ENCODE results near the gene TAS2R38.

The TAS2R38 gene

DNA sequence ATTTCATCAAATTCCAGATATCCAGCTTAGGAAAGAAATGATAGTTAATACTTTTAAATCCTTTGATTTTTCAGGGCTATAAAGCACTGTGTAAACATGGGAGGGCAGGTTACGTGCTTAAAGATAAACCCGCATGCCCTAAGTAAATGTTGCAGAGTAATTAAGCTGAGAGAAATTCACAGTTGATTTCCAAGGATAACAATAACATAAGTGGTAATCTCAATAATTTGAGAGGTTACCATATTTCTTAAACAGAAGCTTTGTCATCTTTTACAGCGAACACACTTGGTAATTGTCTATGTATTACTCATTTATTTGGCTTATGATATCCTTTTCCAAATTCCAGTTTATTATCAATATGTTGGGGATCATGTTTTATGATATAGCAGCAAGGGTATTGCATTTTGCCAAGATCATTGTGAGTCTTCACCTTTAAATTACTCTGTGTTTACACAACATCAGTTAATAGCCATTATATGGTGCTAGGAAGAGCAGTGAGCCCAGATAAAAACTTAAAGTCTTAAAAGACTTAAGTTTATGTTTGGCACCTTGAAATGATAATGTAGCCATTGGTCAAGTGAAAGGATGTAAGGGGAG is 37.5 kb upstream of the TAS2R38 start:
- TF ChIP-seq FOXM1 (IDR thresholded peaks at IDR 0.05; ENCODE audit: borderline replicate concordance, low read depth) (no peak), TCF12 (IDR thresholded peaks at IDR 0.05; ENCODE audit: low read depth) (no peak), RAD21 (IDR thresholded peaks at IDR 0.05; ENCODE audit: low read depth) (no peak), CREB1 (IDR thresholded peaks at IDR 0.05; ENCODE audit: low read depth) (no peak), EGR1 (IDR thresholded peaks at IDR 0.05) (no peak), CEBPB (IDR thresholded peaks at IDR 0.05) (no peak), YY1 (IDR thresholded peaks at IDR 0.05; ENCODE audit: low read depth) (no peak), ZBTB7A (IDR thresholded peaks at IDR 0.05; ENCODE audit: low read depth) (no peak), TAF1 (IDR thresholded peaks at IDR 0.05; ENCODE audit: low read depth) (no peak), TEAD4 (IDR thresholded peaks at IDR 0.05) (no peak)
- TF ChIP-seq, protein P1, sequence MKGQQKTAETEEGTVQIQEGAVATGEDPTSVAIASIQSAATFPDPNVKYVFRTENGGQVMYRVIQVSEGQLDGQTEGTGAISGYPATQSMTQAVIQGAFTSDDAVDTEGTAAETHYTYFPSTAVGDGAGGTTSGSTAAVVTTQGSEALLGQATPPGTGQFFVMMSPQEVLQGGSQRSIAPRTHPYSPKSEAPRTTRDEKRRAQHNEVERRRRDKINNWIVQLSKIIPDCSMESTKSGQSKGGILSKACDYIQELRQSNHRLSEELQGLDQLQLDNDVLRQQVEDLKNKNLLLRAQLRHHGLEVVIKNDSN (IDR thresholded peaks at IDR 0.05), result no peak
- TF ChIP-seq, protein P2, sequence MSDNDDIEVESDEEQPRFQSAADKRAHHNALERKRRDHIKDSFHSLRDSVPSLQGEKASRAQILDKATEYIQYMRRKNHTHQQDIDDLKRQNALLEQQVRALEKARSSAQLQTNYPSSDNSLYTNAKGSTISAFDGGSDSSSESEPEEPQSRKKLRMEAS (IDR thresholded peaks at IDR 0.05), result no peak

DNA sequence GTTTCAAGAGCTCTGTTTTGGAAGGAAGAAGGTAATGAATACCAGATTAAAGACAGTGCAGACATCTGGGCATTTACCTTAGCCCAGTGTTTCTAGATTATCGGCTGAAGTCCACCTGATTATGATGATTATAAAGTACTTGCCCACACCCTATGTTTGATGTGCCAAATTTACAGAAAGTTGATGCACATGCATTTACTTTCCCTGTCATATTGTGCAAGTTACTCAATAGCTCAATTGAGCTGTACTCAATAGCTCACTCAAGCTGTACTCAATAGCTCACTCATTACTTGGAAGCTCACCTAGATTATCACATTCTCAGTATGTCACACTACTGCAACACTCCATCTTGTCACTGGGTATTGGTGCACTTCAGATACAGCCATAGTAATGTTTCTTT is 35.6 kb upstream of the TAS2R38 start:
- no peak for TF ChIP-seq TCF12 (IDR thresholded peaks at IDR 0.05; ENCODE audit: low read depth)
- TF ChIP-seq ZBTB7A (IDR thresholded peaks at IDR 0.05; ENCODE audit: low read depth), result no peak
- no peak for TF ChIP-seq EP300 (IDR thresholded peaks at IDR 0.05; ENCODE audit: borderline replicate concordance)
- no peak for TF ChIP-seq TEAD4 (IDR thresholded peaks at IDR 0.05)
- no peak for TF ChIP-seq EGR1 (IDR thresholded peaks at IDR 0.05)
- TF ChIP-seq CREB1 (IDR thresholded peaks at IDR 0.05; ENCODE audit: low read depth), result no peak
- TF ChIP-seq TAF1 (IDR thresholded peaks at IDR 0.05; ENCODE audit: low read depth), result no peak
- no peak for TF ChIP-seq RAD21 (IDR thresholded peaks at IDR 0.05; ENCODE audit: low read depth)
- no peak for TF ChIP-seq FOXM1 (IDR thresholded peaks at IDR 0.05; ENCODE audit: borderline replicate concordance, low read depth)
- TF ChIP-seq, protein P1 (IDR thresholded peaks at IDR 0.05), result no peak
- TF ChIP-seq CEBPB (IDR thresholded peaks at IDR 0.05), result no peak
- no peak for TF ChIP-seq YY1 (IDR thresholded peaks at IDR 0.05; ENCODE audit: low read depth)
- TF ChIP-seq NFIC (IDR thresholded peaks at IDR 0.05), result no peak
- TF ChIP-seq, protein P3, sequence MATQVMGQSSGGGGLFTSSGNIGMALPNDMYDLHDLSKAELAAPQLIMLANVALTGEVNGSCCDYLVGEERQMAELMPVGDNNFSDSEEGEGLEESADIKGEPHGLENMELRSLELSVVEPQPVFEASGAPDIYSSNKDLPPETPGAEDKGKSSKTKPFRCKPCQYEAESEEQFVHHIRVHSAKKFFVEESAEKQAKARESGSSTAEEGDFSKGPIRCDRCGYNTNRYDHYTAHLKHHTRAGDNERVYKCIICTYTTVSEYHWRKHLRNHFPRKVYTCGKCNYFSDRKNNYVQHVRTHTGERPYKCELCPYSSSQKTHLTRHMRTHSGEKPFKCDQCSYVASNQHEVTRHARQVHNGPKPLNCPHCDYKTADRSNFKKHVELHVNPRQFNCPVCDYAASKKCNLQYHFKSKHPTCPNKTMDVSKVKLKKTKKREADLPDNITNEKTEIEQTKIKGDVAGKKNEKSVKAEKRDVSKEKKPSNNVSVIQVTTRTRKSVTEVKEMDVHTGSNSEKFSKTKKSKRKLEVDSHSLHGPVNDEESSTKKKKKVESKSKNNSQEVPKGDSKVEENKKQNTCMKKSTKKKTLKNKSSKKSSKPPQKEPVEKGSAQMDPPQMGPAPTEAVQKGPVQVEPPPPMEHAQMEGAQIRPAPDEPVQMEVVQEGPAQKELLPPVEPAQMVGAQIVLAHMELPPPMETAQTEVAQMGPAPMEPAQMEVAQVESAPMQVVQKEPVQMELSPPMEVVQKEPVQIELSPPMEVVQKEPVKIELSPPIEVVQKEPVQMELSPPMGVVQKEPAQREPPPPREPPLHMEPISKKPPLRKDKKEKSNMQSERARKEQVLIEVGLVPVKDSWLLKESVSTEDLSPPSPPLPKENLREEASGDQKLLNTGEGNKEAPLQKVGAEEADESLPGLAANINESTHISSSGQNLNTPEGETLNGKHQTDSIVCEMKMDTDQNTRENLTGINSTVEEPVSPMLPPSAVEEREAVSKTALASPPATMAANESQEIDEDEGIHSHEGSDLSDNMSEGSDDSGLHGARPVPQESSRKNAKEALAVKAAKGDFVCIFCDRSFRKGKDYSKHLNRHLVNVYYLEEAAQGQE (IDR thresholded peaks at IDR 0.05; ENCODE audit: low read depth), result no peak

DNA sequence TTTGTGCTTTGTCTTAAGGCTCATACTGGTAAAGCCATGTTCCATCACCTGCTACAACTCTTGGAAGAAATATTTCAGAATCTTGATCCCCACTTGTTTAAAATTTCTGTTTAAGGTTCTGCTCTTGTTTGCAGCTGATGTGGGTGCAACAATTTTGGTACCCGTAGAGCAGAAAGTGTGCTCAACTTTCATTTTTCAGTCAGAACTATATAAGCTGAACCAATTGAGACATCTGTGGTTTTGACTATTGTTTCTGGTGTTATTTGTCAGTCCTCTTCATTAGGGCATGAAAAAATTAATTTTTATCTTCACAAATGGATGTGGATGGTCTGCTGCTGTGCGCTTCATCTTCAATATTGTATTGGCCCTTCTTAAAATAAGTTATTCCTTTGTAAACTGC is 33.0 kb upstream of the TAS2R38 start:
- TF ChIP-seq TCF12 (IDR thresholded peaks at IDR 0.05; ENCODE audit: low read depth) (no peak), EGR1 (IDR thresholded peaks at IDR 0.05) (no peak), CREB1 (IDR thresholded peaks at IDR 0.05; ENCODE audit: low read depth) (no peak), ZBTB7A (IDR thresholded peaks at IDR 0.05; ENCODE audit: low read depth) (no peak), FOXM1 (IDR thresholded peaks at IDR 0.05; ENCODE audit: borderline replicate concordance, low read depth) (no peak), NFIC (IDR thresholded peaks at IDR 0.05) (no peak), TAF1 (IDR thresholded peaks at IDR 0.05; ENCODE audit: low read depth) (no peak), EP300 (IDR thresholded peaks at IDR 0.05; ENCODE audit: borderline replicate concordance) (no peak), RAD21 (IDR thresholded peaks at IDR 0.05; ENCODE audit: low read depth) (no peak), CEBPB (IDR thresholded peaks at IDR 0.05) (no peak), TEAD4 (IDR thresholded peaks at IDR 0.05) (no peak), YY1 (IDR thresholded peaks at IDR 0.05; ENCODE audit: low read depth) (no peak)
- TF ChIP-seq, protein P2 (IDR thresholded peaks at IDR 0.05), result no peak
- TF ChIP-seq, protein P3 (IDR thresholded peaks at IDR 0.05; ENCODE audit: low read depth), result no peak
- TF ChIP-seq, protein P1 (IDR thresholded peaks at IDR 0.05), result no peak

DNA sequence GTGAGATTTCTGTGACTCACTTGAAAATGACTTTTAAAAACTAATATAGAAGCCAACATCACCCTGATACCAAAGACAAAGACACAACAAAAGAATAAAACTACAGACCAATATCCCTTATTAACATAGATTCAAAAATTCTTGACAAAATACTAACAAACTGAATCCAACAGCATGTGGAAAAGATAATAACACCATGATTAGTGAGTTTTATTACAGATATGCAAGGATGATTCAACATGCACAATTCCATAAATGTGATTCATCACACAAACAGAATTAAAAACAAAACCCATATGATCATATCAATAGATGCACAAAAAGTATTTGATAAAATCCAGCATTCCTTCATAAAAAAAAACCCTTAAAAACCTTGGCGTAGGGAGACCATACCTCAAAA is 28.6 kb upstream of the TAS2R38 start:
- TF ChIP-seq YY1 (IDR thresholded peaks at IDR 0.05; ENCODE audit: low read depth), result no peak
- no peak for TF ChIP-seq CEBPB (IDR thresholded peaks at IDR 0.05)
- TF ChIP-seq NFIC (IDR thresholded peaks at IDR 0.05), result no peak
- TF ChIP-seq, protein P2 (IDR thresholded peaks at IDR 0.05), result no peak
- TF ChIP-seq TCF12 (IDR thresholded peaks at IDR 0.05; ENCODE audit: low read depth), result no peak
- TF ChIP-seq EGR1 (IDR thresholded peaks at IDR 0.05), result no peak
- TF ChIP-seq, protein P3 (IDR thresholded peaks at IDR 0.05; ENCODE audit: low read depth), result no peak
- no peak for TF ChIP-seq FOXM1 (IDR thresholded peaks at IDR 0.05; ENCODE audit: borderline replicate concordance, low read depth)
- no peak for TF ChIP-seq EP300 (IDR thresholded peaks at IDR 0.05; ENCODE audit: borderline replicate concordance)
- no peak for TF ChIP-seq TEAD4 (IDR thresholded peaks at IDR 0.05)
- no peak for TF ChIP-seq RAD21 (IDR thresholded peaks at IDR 0.05; ENCODE audit: low read depth)
- TF ChIP-seq TAF1 (IDR thresholded peaks at IDR 0.05; ENCODE audit: low read depth), result no peak
- TF ChIP-seq ZBTB7A (IDR thresholded peaks at IDR 0.05; ENCODE audit: low read depth), result no peak
- no peak for TF ChIP-seq CREB1 (IDR thresholded peaks at IDR 0.05; ENCODE audit: low read depth)

Measured in Ishikawa (cell line).